Esophagus squamous epithelium (tissue), 4 donors: ENCODE results near the gene IL1R1.

Experiments
- CTCF ChIP-seq, 6 experiments: fragments of 450-650 bp in 4 of 6; fragments of 200-600 bp in 2 of 6; sonication (generic) in 2 of 6; IDR thresholded peaks; one replicate each; pipeline ENCODE4 v1.5.1; 2016 to 2019; ENCODE audit warnings: antibody characterized with exemption in 6 of 6, mild to moderate bottlenecking in 4 of 6, moderate library complexity in 4 of 6
- POLR2A ChIP-seq, 4 donors: fragments of 450-650 bp; IDR thresholded peaks; one replicate each; pipeline ENCODE4 v1.6.1; 2017; ENCODE audit warnings: antibody characterized with exemption in 4 of 4, mild to moderate bottlenecking in 4 of 4, moderate library complexity in 3 of 4

- TF ChIP-seq POLR2A (IDR thresholded peaks at IDR 0.05): no peak
- no peak for TF ChIP-seq CTCF (IDR thresholded peaks at IDR 0.05)
Measured at GRCh38 chr2:102142829-102143449, 393 bp downstream of the IL1R1 start.
